Esophagus mucosa (tissue), 1 donor: ENCODE results near the gene AIFM1. TPM values are rescaled to one million over a fixed set of nuclear protein-coding genes. Genes with fewer than 3 reads are reported as not detected.

Source experiments
- ATAC-seq: fragments of 200-7000 bp; cut with Tn5 transposase; one replicate; pipeline ENCODE4 v1.9.1; 2020
- total RNA-seq: library from RNA; stranded (reverse); gene quantifications from one replicate; pipeline ENCODE4 v1.2.4, GENCODE V29; 2023
- donor health status: DM: yes; HTN: yes; CAD: no.

The AIFM1 gene
- 21.9 TPM for total RNA-seq

DNA sequence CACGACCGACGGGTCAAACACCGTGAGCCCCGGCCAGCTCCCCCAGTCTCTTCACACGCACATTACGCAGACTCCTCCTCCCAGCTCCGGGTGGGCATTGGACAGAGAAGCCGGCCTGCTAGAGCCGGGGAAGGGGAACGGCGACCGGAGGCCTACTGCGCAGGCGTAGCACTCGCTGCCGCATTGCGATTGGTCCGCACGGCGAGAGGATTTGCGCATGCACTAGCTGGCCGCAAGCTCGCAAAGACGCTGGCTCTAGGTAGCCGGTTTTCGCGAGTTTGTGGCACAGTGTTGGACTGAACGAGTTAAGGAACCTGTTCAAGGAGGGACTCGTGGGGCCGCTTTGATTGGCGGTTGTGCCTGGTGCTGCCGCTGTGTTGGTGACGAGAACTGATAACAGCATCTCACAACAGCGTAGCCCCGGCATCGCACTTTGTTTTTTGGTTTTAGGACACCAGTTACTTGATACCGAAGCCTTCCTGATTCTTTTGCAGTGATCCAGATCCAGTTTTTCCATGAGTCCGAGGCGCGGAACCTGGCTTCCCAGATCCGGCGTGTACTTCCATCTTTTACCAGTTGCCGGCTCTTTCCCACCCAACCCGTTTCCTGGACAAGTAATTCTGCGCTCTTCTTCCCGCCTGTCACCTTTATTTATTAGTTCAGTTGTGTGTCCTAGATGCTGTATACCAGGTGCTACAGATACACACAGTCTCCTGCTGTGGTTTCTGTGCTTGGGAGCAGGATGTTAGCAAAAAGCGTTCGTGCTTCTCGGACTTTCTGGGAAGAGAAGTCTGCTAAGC is at the start of gene AIFM1:
Gene AIFM1, minus strand, starts transcription at position 139 of the 800 bp plus-strand sequence. CDS start 185 bp downstream, outside the sequence.
- ATAC-seq: peak; percentile 95

GRCh38 chrX:130213376-130213775 is 47.7 kb upstream of the AIFM1 start:
- no peak for ATAC-seq

- ATAC-seq: no peak
These were observed 46.7 kb upstream of the AIFM1 start for GRCh38 chrX:130212371-130212770.

DNA sequence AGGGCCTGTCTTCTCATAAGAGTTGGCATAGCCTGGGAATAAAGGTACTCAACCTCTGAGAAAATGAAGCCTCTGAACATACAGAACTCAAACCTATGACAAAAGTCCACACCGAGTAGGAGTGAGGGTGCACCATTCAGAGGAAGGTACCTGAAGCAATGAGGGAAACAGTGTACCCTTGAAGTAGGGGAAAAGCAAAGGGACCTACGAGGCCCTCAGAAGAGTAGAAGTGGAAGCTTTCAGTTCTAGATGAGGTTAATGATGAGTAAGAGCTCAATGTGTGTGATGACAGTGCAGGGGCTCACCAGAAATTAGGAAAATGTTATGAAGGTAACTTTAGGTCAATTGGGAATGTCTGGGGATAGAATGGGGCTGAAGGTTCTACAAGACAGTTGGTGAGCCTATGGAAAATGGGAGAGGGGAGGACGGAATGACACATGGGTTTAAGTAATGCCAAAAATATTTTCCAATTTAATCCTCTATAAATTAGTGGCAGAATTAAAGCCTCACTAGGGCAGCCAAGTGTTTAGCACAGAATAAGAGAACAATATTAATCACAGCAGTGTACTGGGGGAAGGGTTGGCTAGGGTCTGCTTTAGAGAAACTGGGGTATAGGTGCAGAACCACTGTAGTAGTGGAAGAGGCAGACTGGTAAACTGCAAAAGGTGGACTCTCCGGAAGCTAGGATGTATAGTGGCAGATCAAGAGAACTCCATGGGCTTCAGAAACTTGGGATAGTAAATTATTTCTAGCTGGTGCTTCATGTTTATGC is 46.0 kb upstream of the AIFM1 start:
- no peak for ATAC-seq

- no peak for ATAC-seq
These were observed 39.0 kb upstream of the AIFM1 start for GRCh38 chrX:130204647-130205046.

GRCh38 chrX:130197464-130197863 is 31.8 kb upstream of the AIFM1 start:
- no peak for ATAC-seq

DNA sequence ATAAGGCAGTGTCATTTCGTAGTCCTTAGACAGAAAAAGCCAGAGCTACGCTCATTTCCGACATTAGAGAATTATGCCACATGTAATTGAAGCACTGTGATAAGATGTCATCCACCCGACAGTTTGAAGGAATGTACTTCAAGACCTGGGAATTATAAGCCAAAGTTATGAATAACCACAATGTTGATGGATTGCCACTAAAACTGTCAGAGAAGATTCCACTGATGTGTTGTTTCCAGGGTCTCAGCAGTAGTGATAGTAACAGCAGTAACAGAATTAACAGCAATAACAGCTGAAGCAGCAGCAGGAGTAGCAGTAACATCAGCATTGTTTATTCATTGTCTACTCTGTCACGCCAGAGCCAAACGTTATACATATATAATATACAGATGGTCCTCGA is 30.8 kb upstream of the AIFM1 start:
- no peak for ATAC-seq

DNA sequence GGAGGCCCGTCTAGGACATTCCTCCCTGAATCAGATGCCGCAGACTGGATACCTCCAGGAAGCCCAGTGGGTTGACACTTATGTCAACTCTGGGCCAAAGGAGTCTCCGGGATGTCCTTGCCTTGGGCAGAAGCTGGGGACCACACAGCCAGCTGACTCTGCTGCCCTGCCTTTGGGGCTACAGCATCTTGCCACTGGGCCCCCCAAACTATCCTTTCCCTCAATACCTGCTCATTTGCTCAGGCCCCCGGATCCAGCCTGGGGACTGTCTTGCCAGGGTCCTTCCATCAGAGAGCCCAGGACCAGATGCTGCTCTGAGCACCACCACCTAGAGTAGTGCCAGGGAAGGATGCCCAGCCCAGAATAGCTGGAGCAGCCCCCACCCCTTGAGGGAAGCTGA is 25.2 kb upstream of the AIFM1 start:
- ATAC-seq: no peak

GRCh38 chrX:130186651-130187050 is 21.0 kb upstream of the AIFM1 start:
- ATAC-seq: no peak

- ATAC-seq: no peak
These were observed 19.2 kb upstream of the AIFM1 start for GRCh38 chrX:130184857-130185256.

DNA sequence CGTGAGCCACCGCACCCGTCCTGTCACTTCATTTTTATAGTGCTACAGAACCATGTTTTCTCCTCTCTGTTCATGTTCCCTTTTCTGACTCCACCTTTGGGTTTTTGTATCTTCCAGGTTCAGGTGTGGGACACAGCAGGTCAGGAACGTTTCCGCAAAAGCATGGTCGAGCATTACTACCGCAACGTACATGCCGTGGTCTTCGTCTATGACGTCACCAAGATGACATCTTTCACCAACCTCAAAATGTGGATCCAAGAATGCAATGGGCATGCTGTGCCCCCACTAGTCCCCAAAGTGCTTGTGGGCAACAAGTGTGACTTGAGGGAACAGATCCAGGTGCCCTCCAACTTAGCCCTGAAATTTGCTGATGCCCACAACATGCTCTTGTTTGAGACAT is 18.5 kb upstream of the AIFM1 start:
- ATAC-seq: no peak

GRCh38 chrX:130179579-130180215 is 14.1 kb upstream of the AIFM1 start:
- no peak for ATAC-seq

DNA sequence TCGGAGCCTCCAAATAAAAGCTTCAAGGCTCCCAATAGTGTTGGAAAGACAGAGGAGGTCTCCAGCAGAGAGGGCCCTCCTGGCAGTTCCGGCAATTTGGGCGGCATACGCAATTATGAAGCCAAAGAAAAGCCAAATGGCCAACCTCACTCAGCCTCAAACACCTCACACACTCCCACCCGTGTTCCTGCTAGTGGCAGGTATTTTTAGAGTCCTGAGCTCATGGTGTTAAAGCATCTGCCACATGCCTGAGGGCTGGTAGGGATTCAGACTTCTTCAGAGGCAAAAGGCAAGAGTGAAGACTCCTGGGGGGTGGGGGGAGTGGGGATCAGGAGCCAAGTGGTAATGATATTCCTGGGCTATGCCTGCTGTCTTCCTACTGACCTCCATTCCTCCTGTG is 13.5 kb upstream of the AIFM1 start:
- ATAC-seq: no peak

DNA sequence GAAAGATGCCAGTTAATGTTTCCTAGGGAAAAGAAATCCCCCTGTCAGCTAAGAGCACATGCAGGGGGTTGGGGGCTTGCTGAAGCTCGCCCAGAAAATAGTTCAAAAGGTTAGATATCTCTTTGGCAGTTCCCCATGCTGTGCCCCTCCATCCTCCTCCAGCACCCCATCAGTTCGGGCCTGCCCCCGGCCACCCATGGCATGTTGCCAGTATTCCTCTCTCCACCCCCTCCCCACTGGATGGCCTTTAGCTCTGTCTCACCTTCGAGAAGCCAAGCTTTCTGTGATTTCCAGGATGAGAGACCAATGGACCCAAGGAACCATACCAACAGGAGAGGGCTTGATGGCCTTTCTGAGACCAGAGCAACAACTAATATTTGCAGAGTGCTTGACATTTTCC is 11.3 kb upstream of the AIFM1 start:
- no peak for ATAC-seq

DNA sequence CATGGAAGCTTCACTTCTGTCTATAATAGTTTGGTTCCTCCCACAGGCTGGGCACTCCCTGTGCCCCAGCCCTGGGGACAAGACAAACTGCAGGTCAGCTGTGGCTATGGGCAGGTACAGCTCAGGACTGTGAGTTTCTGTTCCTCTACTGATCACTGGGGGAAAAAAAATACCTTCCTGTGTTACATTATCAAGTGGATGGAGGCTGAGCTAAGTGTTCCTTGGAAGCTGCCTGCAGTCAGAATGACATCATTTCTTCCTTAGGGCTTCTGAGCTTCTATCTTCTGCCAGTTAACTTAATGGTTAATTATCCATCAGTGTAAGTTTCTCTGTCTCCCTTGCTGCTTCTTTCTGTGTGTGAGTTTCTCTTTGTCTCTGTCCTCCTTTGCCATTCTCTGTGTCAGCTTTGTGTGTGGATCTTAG is 10.7 kb upstream of the AIFM1 start:
- ATAC-seq: peak; percentile 32

GRCh38 chrX:130174937-130175336 is 9.3 kb upstream of the AIFM1 start:
- no peak for ATAC-seq

- ATAC-seq: no peak
These were observed 8.5 kb upstream of the AIFM1 start for GRCh38 chrX:130174045-130174704.

- ATAC-seq: no peak
These were observed 7.7 kb upstream of the AIFM1 start for GRCh38 chrX:130173190-130173895.

DNA sequence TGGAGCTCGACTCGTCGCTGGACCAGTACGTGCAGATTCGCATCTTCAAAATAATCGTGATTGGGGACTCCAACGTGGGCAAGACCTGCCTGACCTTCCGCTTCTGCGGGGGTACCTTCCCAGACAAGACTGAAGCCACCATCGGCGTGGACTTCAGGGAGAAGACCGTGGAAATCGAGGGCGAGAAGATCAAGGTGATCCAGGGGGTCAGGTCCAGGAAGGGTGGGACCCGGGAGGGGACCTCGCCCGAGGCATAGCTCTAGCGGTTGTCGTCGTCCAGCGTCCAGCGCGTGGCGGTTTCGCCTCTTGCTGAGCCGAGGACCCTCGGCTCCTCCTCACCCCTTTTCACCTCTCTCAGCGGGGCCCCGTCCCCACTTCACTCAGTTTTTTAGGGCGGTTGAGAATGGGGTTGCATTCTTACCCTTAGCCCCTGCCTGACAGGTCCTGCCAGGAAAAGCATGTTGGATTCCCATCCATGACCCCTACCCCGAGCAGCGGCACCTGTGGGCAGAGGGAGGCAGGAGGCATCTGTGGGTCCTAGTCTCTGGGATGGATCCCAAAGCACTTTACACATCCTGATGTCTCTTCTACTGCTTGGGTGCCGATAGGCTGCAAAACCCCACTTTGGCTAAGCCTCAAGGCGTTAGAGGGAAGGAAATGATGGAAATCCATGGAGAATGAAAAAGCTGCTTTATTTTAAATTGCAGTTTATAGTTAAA is 6.6 kb upstream of the AIFM1 start:
- ATAC-seq: no peak

- peak; percentile 36 for ATAC-seq
These were observed 5.9 kb upstream of the AIFM1 start, which contains the start of gene RAB33A for GRCh38 chrX:130171446-130172126. Gene RAB33A, plus strand, starts transcription at chrX:130171962. Its CDS starts 101 bp downstream, at chrX:130172063.
